GM12878 (cell line): ENCODE measurements around the gene EIF1. TPM values are rescaled to one million over a fixed set of nuclear protein-coding genes. Genes with fewer than 3 reads are reported as not detected.

Experiments used
- ATAC-seq: fragments of 200-7000 bp; cut with Tn5 transposase; 3 replicates; pipeline ENCODE4 v1.9.1; 2020; ENCODE audit warnings: mild to moderate bottlenecking, moderate library complexity
- BruUV-seq: library from RNA; stranded (reverse); fragments of 400-500 nt; replicated peaks from 2 replicates; lab custom pipeline; 2021; lab: Mats Ljungman, UMichigan
- CTCF ChIA-PET: fragments of 300-600 bp; sonication (Branson Sonifier 250); formaldehyde crosslinking; extraction: SDS; loops from one replicate; lab custom pipeline; 2021; ENCODE audit warnings: inconsistent platforms; lab: Yijun Ruan, JAX
- POLR2A ChIA-PET: fragments of 350-600 bp; formaldehyde crosslinking; extraction: SDS; loops from one replicate; lab custom pipeline; 2021; ENCODE audit warnings: inconsistent platforms; lab: Charles Lee
- RAD21 ChIA-PET: fragments of 300-600 bp; sonication (Branson Sonifier 250); formaldehyde crosslinking; loops from one replicate; lab custom pipeline; 2023; ENCODE audit warnings: antibody characterized with exemption; ENCODE audit not compliant: unreplicated experiment; lab: Charles Lee
- SMC1A ChIA-PET: fragments of 300-600 bp; sonication (Branson Sonifier 250); formaldehyde crosslinking; loops from one replicate; lab custom pipeline; 2023; ENCODE audit not compliant: unreplicated experiment, uncharacterized antibody; lab: Charles Lee
- DNase-seq: peaks from one replicate; pipeline ENCODE4 v3.0.0-alpha.2; 2011; ENCODE audit warnings: low read depth, low spot score
- FAIRE-seq: peaks from 3 replicates; lab custom pipeline; 2011; peaks lifted over from hg19 to GRCh38; lab: Jason Lieb, UNC
- H2AFZ ChIP-seq: 2 replicates; pipeline ENCODE4 v1.6.0; 2011; ENCODE audit warnings: low read depth, low read length, control low read depth; ENCODE audit not compliant: control insufficient read depth
- H3K27ac ChIP-seq: 2 replicates; pipeline ENCODE4 v1.5.1; 2011; ENCODE audit warnings: control low read depth; ENCODE audit not compliant: control insufficient read depth, insufficient read depth
- H3K27me3 ChIP-seq, 2 experiments: replicated peaks in 1 of 2; 2 replicates each; pipeline versions ENCODE4 v1.6.0 to v1.6.1; 2011; ENCODE audit warnings: low read length in 1 of 2; ENCODE audit not compliant: control insufficient read depth in 2 of 2, insufficient read depth in 2 of 2
- H3K36me3 ChIP-seq, 2 experiments: 2 replicates each; pipeline ENCODE4 v1.5.1; 2011; ENCODE audit warnings: low read length in 1 of 2; ENCODE audit not compliant: control insufficient read depth in 2 of 2, insufficient read depth in 2 of 2
- H3K4me1 ChIP-seq: 2 replicates; pipeline ENCODE4 v1.6.1; 2011; ENCODE audit warnings: mild to moderate bottlenecking, low read length, moderate library complexity, mixed read lengths; ENCODE audit not compliant: control insufficient read depth, insufficient read depth
- H3K4me2 ChIP-seq: 2 replicates; pipeline ENCODE4 v1.6.0; 2011; ENCODE audit warnings: control low read depth; ENCODE audit not compliant: control insufficient read depth, insufficient read depth
- H3K4me3 ChIP-seq: fragments of 200-600 bp; sonication (generic); 2 replicates; pipeline ENCODE4 v1.5.1; 2016
- H3K79me2 ChIP-seq: 2 replicates; pipeline ENCODE4 v1.6.0; 2011; ENCODE audit warnings: low read length; ENCODE audit not compliant: control insufficient read depth, insufficient read depth
- H3K9ac ChIP-seq: 2 replicates; pipeline ENCODE4 v1.8.0; 2011; ENCODE audit warnings: low read length, control low read depth, mixed read lengths; ENCODE audit not compliant: control insufficient read depth, insufficient read depth
- H3K9me3 ChIP-seq: replicated peaks from 3 replicates; pipeline ENCODE4 v1.5.1; 2011; ENCODE audit warnings: mild to moderate bottlenecking, low read length; ENCODE audit not compliant: control insufficient read depth, insufficient read depth
- H4K20me1 ChIP-seq: 2 replicates; pipeline ENCODE4 v1.6.0; 2011; ENCODE audit not compliant: control insufficient read depth, insufficient read depth
- ASH2L ChIP-seq: fragments of 300-600, 200-600 bp; sonication (generic); IDR thresholded peaks from 2 replicates; pipeline ENCODE4 v1.6.1; 2017; ENCODE audit warnings: low read depth, mild to moderate bottlenecking, borderline replicate concordance
- CBX3 ChIP-seq: fragments of 200-600 bp; sonication (generic); IDR thresholded peaks from 2 replicates; pipeline ENCODE4 v1.6.1; 2016; ENCODE audit warnings: low read depth, borderline replicate concordance
- E2F8 ChIP-seq: fragments of 450-650 bp; IDR thresholded peaks from 2 replicates; pipeline ENCODE4 v1.6.1; 2018; ENCODE audit warnings: mild to moderate bottlenecking, low read depth, moderate library complexity; ENCODE audit not compliant: partially characterized antibody
- HCFC1 ChIP-seq: fragments of 150-350 bp; IDR thresholded peaks from 2 replicates; pipeline ENCODE4 v1.6.1; 2014; ENCODE audit warnings: low read length
- HSF1 ChIP-seq: fragments of 150-350 bp; IDR thresholded peaks from 2 replicates; pipeline ENCODE4 v1.6.1; 2014; ENCODE audit warnings: mild to moderate bottlenecking, low read depth, low read length
- IRF4 ChIP-seq: IDR thresholded peaks from 2 replicates; pipeline ENCODE4 v1.6.1; 2011; ENCODE audit warnings: low read depth, low read length
- JUND ChIP-seq: IDR thresholded peaks from 2 replicates; pipeline ENCODE4 v1.6.1; 2012; ENCODE audit warnings: low read depth, mild to moderate bottlenecking, low read length, improper control_type of control experiment, moderate library complexity
- MYB ChIP-seq: fragments of 150-350 bp; IDR thresholded peaks from 2 replicates; pipeline ENCODE4 v1.6.1; 2014; ENCODE audit warnings: mild to moderate bottlenecking, low read depth, low read length, borderline replicate concordance
- PBX3 ChIP-seq: IDR thresholded peaks from 2 replicates; pipeline ENCODE4 v1.6.1; 2011; ENCODE audit warnings: mild to moderate bottlenecking, low read depth, low read length, moderate library complexity; ENCODE audit not compliant: insufficient replicate concordance
- SP1 ChIP-seq: IDR thresholded peaks from one replicate; pipeline ENCODE4 v1.6.1; 2011; ENCODE audit warnings: low read depth, low read length
- ZBED1 ChIP-seq: IDR thresholded peaks from 2 replicates; pipeline ENCODE4 v1.6.1; 2016; ENCODE audit warnings: borderline replicate concordance
- ZBTB11 ChIP-seq: fragments of 450-650 bp; formaldehyde crosslinking; IDR thresholded peaks from 2 replicates; pipeline ENCODE4 v1.5.0; 2022; ENCODE audit warnings: mild to moderate bottlenecking, missing genetic modification characterization
- ZZZ3 ChIP-seq: IDR thresholded peaks from 2 replicates; pipeline ENCODE4 v1.6.1; 2011; ENCODE audit warnings: low read depth; ENCODE audit not compliant: control insufficient read depth, insufficient read length
- WGBS: methylation state at CpG from one replicate; pipeline ENCODE4 v1.1.6; 2016; ENCODE audit warnings: low lambda C conversion rate; ENCODE audit not compliant: insufficient replicate concordance, insufficient coverage; ENCODE audit errors: missing lambda C conversion rate; 5-methylcytosine and 5-hydroxymethylcytosine counted together
- in situ Hi-C: fragments of 300-500 bp; cut with MboI; formaldehyde crosslinking; loops from 9 replicates; pipeline ENCODE4 v1.14.3; 2018; ENCODE audit warnings: mixed read lengths
- intact Hi-C: fragments of 100-400 bp; cut with micrococcal nuclease; formaldehyde crosslinking; loops from one replicate; pipeline ENCODE4 v1.14.2; 2022; ENCODE audit not compliant: unreplicated experiment
- polyA plus RNA-seq, 11 experiments: library from polyadenylated mRNA; depleted of rRNA in 4 of 11; unstranded in 6 of 11; stranded (reverse) in 5 of 11; fragments of >200 nt; fragmentation: Nextera tagmentation in 4 of 11; fragmentation: Illumina TruSeq in 1 of 11; extraction: Ambion mirVana in 4 of 11; extraction: Trizol in 1 of 11; gene quantifications; 1 replicate in 1 of 11; 2 replicates in 10 of 11; pipeline versions ENCODE4 v1.2.1 to v1.2.3, GENCODE V29; 2011 to 2016; ENCODE audit warnings: inconsistent platforms in 2 of 11, missing spikeins in 2 of 11, low read depth in 1 of 11
- total RNA-seq, 4 experiments: library from RNA; depleted of rRNA in 3 of 4; stranded (reverse); fragments of >200 nt in 3 of 4; fragmentation: Illumina TruSeq in 1 of 4; extraction: Trizol in 1 of 4; gene quantifications; 2 replicates each; pipeline versions ENCODE4 v1.2.1 to v1.2.3, GENCODE V29; 2013 to 2021

Gene EIF1
- total and polyA plus RNA-seq, 10 of the 15 experiments (the other 5 are each of a cell fraction or from before 2014, with no cell fraction given) = 39.4 to 815 (median 480) TPM

GRCh38 chr17:41638941-41639340, 49.7 kb upstream of the EIF1 start:
- BruUV-seq = no TSS peak
- FAIRE-seq = no peak
- H3K27me3 ChIP-seq = no peaks in the 10 kb centered on the region; a peak in 1 of 4 replicates
- WGBS = 16% methylated on average over 4 of the region's 6 CpGs
- H3K79me2 ChIP-seq = no peaks in the 10 kb centered on the region
- no peak overlapping the region for H2AFZ ChIP-seq
- H3K4me3 ChIP-seq = no peak overlapping the region
- POLR2A ChIA-PET = no interaction called here
- CTCF ChIA-PET = interaction anchor here (0.7 to 1.5 kb wide), 2 partner anchors 10 to 345 kb away, joined by 3 to 5 read pairs; no protein-coding TSS in a partner anchor
- no peak overlapping the region for H3K27ac ChIP-seq
- H3K4me2 ChIP-seq = no peak overlapping the region
- no peak overlapping the region for H3K9ac ChIP-seq
- TF ChIP-seq CBX3 (no peak), ASH2L (no peak), ZZZ3 (no peak), MYB (no peak), ZBED1 (no peak), JUND (no peak), SP1 (no peak), E2F8 (no peak), HSF1 (no peak), ZBTB11 (CRISPR knock-in tag) (no peak), IRF4 (no peak), PBX3 (no peak), HCFC1 (no peak)
- SMC1A ChIA-PET = no interaction called here
- no peaks in the 10 kb centered on the region for H3K9me3 ChIP-seq
- no peaks in the 10 kb centered on the region for H3K36me3 ChIP-seq
- no peak for ATAC-seq
- no peaks in the 10 kb centered on the region for H4K20me1 ChIP-seq
- in situ Hi-C loops = no loop called here
- RAD21 ChIA-PET = no interaction called here
- no peak for DNase-seq
- no peaks in the 10 kb centered on the region for H3K4me1 ChIP-seq
- intact Hi-C loops = no loop called here
